Nephron (organoid): ENCODE measurements around the gene MPP3.

Experiments used
- H3K27ac Mint-ChIP-seq, 3 experiments: 2 replicates each; pipeline ENCODE4 v1.8.0; 2020; ENCODE audit warnings: mixed read lengths in 3 of 3, mild to moderate bottlenecking in 2 of 3, moderate library complexity in 1 of 3
- H3K27me3 Mint-ChIP-seq: 2 replicates; pipeline ENCODE4 v1.8.0; 2021; ENCODE audit warnings: low read depth, mild to moderate bottlenecking, moderate library complexity, mixed read lengths
- H3K36me3 Mint-ChIP-seq: 2 replicates; pipeline ENCODE4 v1.8.0; 2020; ENCODE audit warnings: low read depth, mixed read lengths
- H3K4me1 Mint-ChIP-seq: 2 replicates; pipeline ENCODE4 v1.8.0; 2020; ENCODE audit warnings: mixed read lengths
- H3K4me3 Mint-ChIP-seq, 3 experiments: 2 replicates each; pipeline ENCODE4 v1.8.0; 2020; ENCODE audit warnings: mild to moderate bottlenecking in 3 of 3, mixed read lengths in 3 of 3, moderate library complexity in 2 of 3
- H3K9me3 Mint-ChIP-seq: 2 replicates; pipeline ENCODE4 v1.8.0; 2020; ENCODE audit warnings: mixed read lengths
- CTCF ChIP-seq, 3 experiments: fragments of 200-600 bp; sonication (generic); IDR thresholded peaks; one replicate each; pipeline ENCODE4 v1.5.0; 2021; ENCODE audit warnings: antibody characterized with exemption in 3 of 3; ENCODE audit not compliant: unreplicated experiment in 3 of 3

MPP3 gene

GRCh38 chr17:43841282-43841681, 8.3 kb upstream of the MPP3 start:
- Mint-ChIP-seq H3K4me1 (peaks cover 31% of the 10 kb centered on the region), H3K36me3 (no peaks in the 10 kb centered on the region), H3K4me3 (no peak overlapping the region), H3K9me3 (no peaks in the 10 kb centered on the region), H3K27ac (peak overlapping the region in 1 of 3 experiments; percentile 37), H3K27me3 (peaks cover 11% of the 10 kb centered on the region)
- no peak for TF ChIP-seq CTCF (IDR thresholded peaks at IDR 0.05; ENCODE audit: unreplicated experiment in 3 of 3)

GRCh38 chr17:43840814-43841213, 7.9 kb upstream of the MPP3 start:
- TF ChIP-seq CTCF (IDR thresholded peaks at IDR 0.05; ENCODE audit: unreplicated experiment in 3 of 3): peak in 1 of 3 experiments; percentile 28
- Mint-ChIP-seq H3K27ac (no peak overlapping the region), H3K36me3 (no peaks in the 10 kb centered on the region), H3K27me3 (peaks cover 16% of the 10 kb centered on the region), H3K9me3 (no peaks in the 10 kb centered on the region), H3K4me3 (no peak overlapping the region), H3K4me1 (peaks cover 27% of the 10 kb centered on the region)

DNA sequence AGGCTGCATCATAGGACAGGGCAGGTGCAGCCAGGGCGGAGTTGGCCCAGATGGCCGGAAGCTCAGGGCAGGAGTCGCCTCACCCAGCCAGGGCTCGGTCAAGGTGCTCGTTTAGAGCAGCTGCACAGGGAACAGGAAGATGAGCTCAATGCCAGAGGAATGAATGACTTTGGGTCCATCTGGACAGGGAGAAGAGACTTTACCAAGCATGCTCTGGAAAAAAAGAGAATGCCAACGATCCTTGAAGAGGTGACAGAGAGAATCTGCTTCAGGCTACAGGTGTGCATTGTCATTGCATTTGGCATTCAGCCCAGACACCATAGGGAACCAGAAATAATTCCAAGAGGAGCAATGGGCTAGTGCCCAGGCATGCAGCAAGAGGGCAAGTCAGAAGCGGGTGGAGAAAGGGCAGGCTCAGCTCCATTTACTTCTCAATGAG, 6.7 kb upstream of the MPP3 start:
- no peak for TF ChIP-seq CTCF (IDR thresholded peaks at IDR 0.05; ENCODE audit: unreplicated experiment in 3 of 3)
- Mint-ChIP-seq H3K27me3 (peaks cover 16% of the 10 kb centered on the region), H3K27ac (no peak overlapping the region), H3K4me3 (no peak overlapping the region), H3K36me3 (no peaks in the 10 kb centered on the region), H3K4me1 (peaks cover 24% of the 10 kb centered on the region), H3K9me3 (no peaks in the 10 kb centered on the region)

DNA sequence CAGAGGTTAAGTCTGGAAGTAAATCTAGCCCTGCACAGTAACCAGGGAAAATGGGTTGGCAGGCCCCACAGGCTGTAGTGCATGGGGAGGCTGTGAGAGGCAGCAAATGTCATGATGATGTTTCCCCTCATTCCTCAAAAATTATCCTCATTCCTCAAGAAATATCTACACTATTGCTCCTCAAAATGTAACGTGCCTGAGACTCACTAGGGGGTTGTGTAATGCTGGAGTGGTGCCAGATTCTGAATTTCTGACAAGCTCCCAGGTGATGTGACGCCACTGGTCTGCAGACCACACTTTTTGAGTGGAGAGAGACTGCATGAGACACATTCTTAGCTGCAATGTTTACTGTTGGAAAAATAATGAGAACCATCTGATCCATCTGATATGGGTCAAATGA, 1.2 kb upstream of the MPP3 start:
- Mint-ChIP-seq H3K9me3 (peaks cover 7% of the 10 kb centered on the region), H3K36me3 (peaks cover 11% of the 10 kb centered on the region), H3K4me1 (peaks cover 25% of the 10 kb centered on the region), H3K4me3 (peak overlapping the region; percentile 83 to 92 (median 88)), H3K27me3 (peaks cover 17% of the 10 kb centered on the region), H3K27ac (peak overlapping the region in 2 of 3 experiments; percentile 51 to 84)
- TF ChIP-seq CTCF (IDR thresholded peaks at IDR 0.05; ENCODE audit: unreplicated experiment in 3 of 3): no peak

DNA sequence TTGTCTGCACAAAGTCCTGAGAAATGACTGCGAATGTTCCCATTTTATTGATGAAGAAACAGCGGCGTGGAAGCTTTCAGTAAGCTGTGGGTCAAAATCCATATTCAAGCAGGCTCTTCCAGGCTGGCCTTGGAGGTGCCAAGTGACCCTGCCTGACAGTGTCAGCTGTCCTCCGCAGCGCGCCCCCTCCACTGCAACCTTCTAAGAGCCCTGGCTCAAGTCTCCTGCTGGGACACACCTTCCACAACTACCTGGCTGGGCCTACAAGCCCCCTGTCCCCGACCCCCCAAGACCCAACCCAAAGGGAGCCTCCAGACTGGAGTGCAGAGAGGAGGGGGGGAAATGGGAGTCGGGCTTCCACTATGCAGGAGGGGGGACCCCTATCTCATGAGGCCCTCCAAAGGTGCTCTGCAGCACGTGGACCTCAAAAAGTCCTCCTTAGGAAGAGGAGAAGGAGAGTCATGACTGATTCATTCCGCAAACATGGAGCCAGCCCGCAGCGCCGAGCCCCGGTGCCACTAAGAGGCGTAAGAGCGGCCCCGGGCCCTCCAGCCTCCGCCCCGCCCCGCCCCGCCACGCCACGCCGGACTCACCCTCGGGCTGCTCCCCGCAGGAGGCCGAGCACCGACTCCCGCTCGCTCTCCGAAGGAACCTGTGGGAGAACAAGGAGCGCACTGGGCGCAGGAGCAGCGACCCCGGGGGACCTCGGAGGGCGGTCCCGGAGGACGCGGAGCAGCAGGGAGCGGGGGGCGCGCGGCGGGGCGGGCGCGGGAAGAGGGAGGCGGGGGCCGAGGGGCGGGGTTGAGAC, 574 bp downstream of the MPP3 start:
- Mint-ChIP-seq H3K4me1 (peaks cover 25% of the 10 kb centered on the region), H3K4me3 (peak overlapping the region; percentile 84 to 89 (median 89)), H3K27me3 (peaks cover 17% of the 10 kb centered on the region), H3K9me3 (peaks cover 7% of the 10 kb centered on the region), H3K27ac (peak overlapping the region in 2 of 3 experiments; percentile 62 to 72), H3K36me3 (peaks cover 26% of the 10 kb centered on the region)
- no peak for TF ChIP-seq CTCF (IDR thresholded peaks at IDR 0.05; ENCODE audit: unreplicated experiment in 3 of 3)

- H3K4me1 Mint-ChIP-seq: peaks cover 25% of the 10 kb centered on the region
- H3K4me3 Mint-ChIP-seq: peak overlapping the region; percentile 84 to 89 (median 89)
- peaks cover 26% of the 10 kb centered on the region for H3K36me3 Mint-ChIP-seq
- peaks cover 7% of the 10 kb centered on the region for H3K9me3 Mint-ChIP-seq
- peaks cover 17% of the 10 kb centered on the region for H3K27me3 Mint-ChIP-seq
- peak overlapping the region in 1 of 3 experiments; percentile 72 for H3K27ac Mint-ChIP-seq
- TF ChIP-seq CTCF (IDR thresholded peaks at IDR 0.05; ENCODE audit: unreplicated experiment in 3 of 3): no peak
Observed at GRCh38 chr17:43831633-43832032, 1.3 kb downstream of the MPP3 start.
